Measurements from ENCODE around the gene MSANTD7.
A peak's percentile ranks its signal among the peaks of the same experiment; 100 is the strongest.
"Not testable (repeated sequence)": the region's sequence is repeated elsewhere in the genome, so short reads cannot be mapped to it uniquely, and the experiment has no call there.

Gene MSANTD7, protein sequence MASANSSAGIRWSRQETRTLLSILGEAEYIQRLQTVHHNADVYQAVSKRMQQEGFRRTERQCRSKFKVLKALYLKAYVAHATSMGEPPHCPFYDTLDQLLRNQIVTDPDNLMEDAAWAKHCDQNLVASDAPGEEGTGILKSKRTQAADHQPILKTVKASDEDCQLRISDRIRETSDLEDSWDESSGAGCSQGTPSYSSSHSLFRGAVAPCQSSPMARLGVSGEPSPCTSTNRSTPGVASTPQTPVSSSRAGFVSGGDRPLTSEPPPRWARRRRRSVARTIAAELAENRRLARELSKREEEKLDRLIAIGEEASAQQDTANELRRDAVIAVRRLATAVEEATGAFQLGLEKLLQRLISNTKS

GRCh38 chr10:14837757-14838581, at the start of gene MSANTD7, which contains the start of the genes CDNF and HSPA14:
MSANTD7 (plus strand) TSS chr10:14838306; CDS start chr10:14842285, 3,979 bp downstream.
CDNF (minus strand) TSS chr10:14838037; CDS start chr10:14837946, 91 bp downstream.
HSPA14 (plus strand) TSS chr10:14838306; CDS start chr10:14838403, 97 bp downstream.
- Histone ChIP-seq H3K9ac (ENCODE audit: low read length) (peak within 1 kb of the TSS; percentile 79), H3K27me3 (ENCODE audit: control insufficient read depth, insufficient read depth, low read length) (no peaks in the 10 kb centered on the region), H3K36me3 (ENCODE audit: control insufficient read depth, insufficient read depth, low read length) (peaks cover 15% of the 10 kb centered on the region), H3K27ac (ENCODE audit: low read depth, low read length) (peak within 1 kb of the TSS; percentile 94), H3K4me1 (ENCODE audit: control insufficient read depth, insufficient read depth, low read length) (peaks cover 6% of the 10 kb centered on the region), H3K4me3 (ENCODE audit: low read length) (peak within 1 kb of the TSS; percentile 98)

- Histone ChIP-seq H3K4me1 (ENCODE audit: control insufficient read depth, insufficient read depth, low read length) (no peaks in the 10 kb centered on the region), H3K27me3 (ENCODE audit: control insufficient read depth, insufficient read depth, low read length) (no peaks in the 10 kb centered on the region), H3K9ac (ENCODE audit: low read length) (no peak overlapping the region), H3K36me3 (ENCODE audit: control insufficient read depth, insufficient read depth, low read length) (no peaks in the 10 kb centered on the region), H3K27ac (ENCODE audit: low read depth, low read length) (no peak overlapping the region), H3K4me3 (ENCODE audit: low read length) (no peak overlapping the region)
Observed at GRCh38 chr10:14798636-14799035, 39.5 kb upstream of the MSANTD7 start.

GRCh38 chr10:14800397-14800796, 37.7 kb upstream of the MSANTD7 start:
- Histone ChIP-seq H3K4me3 (ENCODE audit: low read length) (no peak overlapping the region), H3K4me1 (ENCODE audit: control insufficient read depth, insufficient read depth, low read length) (no peaks in the 10 kb centered on the region), H3K9ac (ENCODE audit: low read length) (no peak overlapping the region), H3K36me3 (ENCODE audit: control insufficient read depth, insufficient read depth, low read length) (no peaks in the 10 kb centered on the region), H3K27me3 (ENCODE audit: control insufficient read depth, insufficient read depth, low read length) (no peaks in the 10 kb centered on the region), H3K27ac (ENCODE audit: low read depth, low read length) (no peak overlapping the region)

DNA sequence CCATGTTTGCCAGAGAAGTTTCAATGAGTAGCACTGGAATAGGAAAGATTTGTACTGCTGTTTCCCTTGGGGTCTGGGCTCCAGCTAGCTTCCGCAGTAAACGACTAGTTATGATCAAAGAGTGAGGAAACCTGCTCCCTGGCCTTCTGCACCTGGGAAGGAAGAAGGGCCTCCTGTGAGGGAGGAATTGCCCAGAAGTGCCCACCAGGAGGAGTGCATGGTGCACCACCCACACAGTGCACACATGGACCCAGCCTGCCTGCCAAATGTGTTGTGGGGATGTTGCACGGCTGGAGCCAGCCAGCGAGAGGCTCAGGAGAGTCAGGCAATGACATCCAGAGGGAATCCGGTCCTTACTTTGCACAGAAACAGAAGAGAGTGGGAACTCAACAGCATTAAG, 36.4 kb upstream of the MSANTD7 start:
- Histone ChIP-seq H3K4me1 (ENCODE audit: control insufficient read depth, insufficient read depth, low read length) (no peaks in the 10 kb centered on the region), H3K9ac (ENCODE audit: low read length) (no peak overlapping the region), H3K27ac (ENCODE audit: low read depth, low read length) (no peak overlapping the region), H3K4me3 (ENCODE audit: low read length) (no peak overlapping the region), H3K36me3 (ENCODE audit: control insufficient read depth, insufficient read depth, low read length) (no peaks in the 10 kb centered on the region), H3K27me3 (ENCODE audit: control insufficient read depth, insufficient read depth, low read length) (no peaks in the 10 kb centered on the region)

GRCh38 chr10:14803827-14804226, 34.3 kb upstream of the MSANTD7 start:
- no peaks in the 10 kb centered on the region for H3K4me1 ChIP-seq (ENCODE audit: control insufficient read depth, insufficient read depth, low read length)
- H3K4me3 ChIP-seq (ENCODE audit: low read length): no peak overlapping the region
- H3K27ac ChIP-seq (ENCODE audit: low read depth, low read length): no peak overlapping the region

DNA sequence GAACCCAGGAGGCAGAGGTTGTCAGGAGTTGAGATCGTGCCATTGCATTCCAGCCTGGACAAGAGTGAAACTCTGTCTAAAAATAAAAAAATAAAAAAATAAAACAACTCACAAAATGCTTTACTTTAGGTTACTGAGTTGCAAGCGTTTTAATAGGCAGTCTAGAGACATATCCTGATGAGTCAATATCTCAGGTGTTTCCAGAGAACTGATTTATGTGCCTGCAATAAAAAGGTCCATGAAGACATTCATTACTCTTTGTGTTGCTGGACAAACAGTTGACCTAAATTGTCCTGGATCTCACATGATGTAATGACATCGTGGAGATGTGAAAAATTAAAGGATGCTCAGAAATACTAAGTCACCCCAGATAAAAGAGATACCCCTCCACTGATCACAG, 31.8 kb upstream of the MSANTD7 start:
- no peak overlapping the region for H3K4me3 ChIP-seq (ENCODE audit: low read length)
- no peak overlapping the region for H3K27ac ChIP-seq (ENCODE audit: low read depth, low read length)
- no peak overlapping the region for H3K9ac ChIP-seq (ENCODE audit: low read length)
- no peaks in the 10 kb centered on the region for H3K27me3 ChIP-seq (ENCODE audit: control insufficient read depth, insufficient read depth, low read length)
- no peaks in the 10 kb centered on the region for H3K4me1 ChIP-seq (ENCODE audit: control insufficient read depth, insufficient read depth, low read length)
- no peaks in the 10 kb centered on the region for H3K36me3 ChIP-seq (ENCODE audit: control insufficient read depth, insufficient read depth, low read length)

More at GRCh38 chr10:14803827-14804226, 34.3 kb upstream of the MSANTD7 start:
- Histone ChIP-seq H3K36me3 (ENCODE audit: control insufficient read depth, insufficient read depth, low read length) (no peaks in the 10 kb centered on the region), H3K27me3 (ENCODE audit: control insufficient read depth, insufficient read depth, low read length) (no peaks in the 10 kb centered on the region), H3K9ac (ENCODE audit: low read length) (no peak overlapping the region)

GRCh38 chr10:14810969-14811953, 26.8 kb upstream of the MSANTD7 start:
- Histone ChIP-seq H3K4me3 (ENCODE audit: low read length) (no peak overlapping the region), H3K9ac (ENCODE audit: low read length) (no peak overlapping the region), H3K27me3 (ENCODE audit: control insufficient read depth, insufficient read depth, low read length) (no peaks in the 10 kb centered on the region), H3K36me3 (ENCODE audit: control insufficient read depth, insufficient read depth, low read length) (no peaks in the 10 kb centered on the region), H3K27ac (ENCODE audit: low read depth, low read length) (no peak overlapping the region), H3K4me1 (ENCODE audit: control insufficient read depth, insufficient read depth, low read length) (no peaks in the 10 kb centered on the region)

DNA sequence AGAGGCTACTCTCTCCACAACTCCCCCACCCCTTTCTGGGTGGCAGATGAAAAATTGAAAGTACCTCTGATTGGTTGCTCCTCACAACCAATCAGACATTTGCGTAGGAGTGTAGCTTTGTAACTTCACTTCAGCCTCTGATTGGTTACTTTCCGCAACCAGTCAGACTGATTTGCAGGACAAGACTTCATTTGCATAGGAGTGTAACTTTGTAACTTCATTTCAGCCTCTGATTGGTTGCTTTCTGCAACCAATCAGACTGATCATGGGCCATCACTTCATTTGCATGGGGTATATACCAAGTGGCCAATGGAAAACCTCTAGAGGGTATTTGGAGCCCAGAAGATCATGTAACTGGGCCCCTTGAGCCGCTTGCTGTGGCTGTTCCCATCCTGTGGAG, 25.8 kb upstream of the MSANTD7 start:
- Histone ChIP-seq H3K4me1 (ENCODE audit: control insufficient read depth, insufficient read depth, low read length) (no peaks in the 10 kb centered on the region), H3K4me3 (ENCODE audit: low read length) (no peak overlapping the region), H3K36me3 (ENCODE audit: control insufficient read depth, insufficient read depth, low read length) (no peaks in the 10 kb centered on the region), H3K9ac (ENCODE audit: low read length) (no peak overlapping the region), H3K27ac (ENCODE audit: low read depth, low read length) (no peak overlapping the region), H3K27me3 (ENCODE audit: control insufficient read depth, insufficient read depth, low read length) (no peaks in the 10 kb centered on the region)

- Histone ChIP-seq H3K27ac (ENCODE audit: low read depth, low read length) (no peak overlapping the region), H3K9ac (ENCODE audit: low read length) (no peak overlapping the region), H3K4me1 (ENCODE audit: control insufficient read depth, insufficient read depth, low read length) (no peaks in the 10 kb centered on the region), H3K36me3 (ENCODE audit: control insufficient read depth, insufficient read depth, low read length) (no peaks in the 10 kb centered on the region), H3K27me3 (ENCODE audit: control insufficient read depth, insufficient read depth, low read length) (no peaks in the 10 kb centered on the region), H3K4me3 (ENCODE audit: low read length) (no peak overlapping the region)
Observed at GRCh38 chr10:14815681-14816080, 22.4 kb upstream of the MSANTD7 start.

DNA sequence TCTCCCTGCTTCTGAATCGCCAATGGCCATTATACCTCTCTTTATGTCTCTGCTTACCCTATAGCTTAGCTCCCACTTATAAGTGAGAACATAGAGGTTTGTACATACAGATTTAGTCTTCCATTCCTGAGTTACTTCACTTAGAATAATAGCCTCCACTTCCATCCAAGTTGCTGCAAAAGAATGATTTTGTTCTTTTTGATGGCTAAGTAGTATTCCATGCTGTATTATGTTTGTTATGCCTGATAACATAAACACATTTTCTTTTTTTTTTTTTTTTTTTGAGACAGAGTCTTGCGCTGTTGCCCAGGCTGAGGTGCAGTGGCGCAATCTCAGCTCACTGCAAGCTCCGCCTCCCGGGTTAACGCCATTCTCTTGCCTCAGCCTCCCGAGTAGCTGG, 21.4 kb upstream of the MSANTD7 start:
- H3K4me1 ChIP-seq (ENCODE audit: control insufficient read depth, insufficient read depth, low read length); H3K36me3 ChIP-seq (ENCODE audit: control insufficient read depth, insufficient read depth, low read length); H3K9ac ChIP-seq (ENCODE audit: low read length); H3K27ac ChIP-seq (ENCODE audit: low read depth, low read length); H3K27me3 ChIP-seq (ENCODE audit: control insufficient read depth, insufficient read depth, low read length); H3K4me3 ChIP-seq (ENCODE audit: low read length): not testable (repeated sequence)

GRCh38 chr10:14820010-14820774, 17.9 kb upstream of the MSANTD7 start:
- Histone ChIP-seq H3K27me3 (ENCODE audit: control insufficient read depth, insufficient read depth, low read length) (no peaks in the 10 kb centered on the region), H3K4me3 (ENCODE audit: low read length) (no peak overlapping the region), H3K27ac (ENCODE audit: low read depth, low read length) (no peak overlapping the region), H3K4me1 (ENCODE audit: control insufficient read depth, insufficient read depth, low read length) (no peaks in the 10 kb centered on the region), H3K9ac (ENCODE audit: low read length) (no peak overlapping the region), H3K36me3 (ENCODE audit: control insufficient read depth, insufficient read depth, low read length) (no peaks in the 10 kb centered on the region)
